AG04450 (cell line): ENCODE measurements around the gene TMEM50B. TPM values are rescaled to one million over a fixed set of nuclear protein-coding genes. Genes with fewer than 3 reads are reported as not detected.

Experiments
- CTCF ChIA-PET: fragments of 300-600, 350-600 bp; formaldehyde crosslinking; extraction: SDS; loops from one replicate; lab custom pipeline; 2022; ENCODE audit warnings: antibody characterized with exemption, inconsistent platforms; lab: Charles Lee
- POLR2A ChIA-PET: fragments of 350-600 bp; formaldehyde crosslinking; extraction: SDS; loops from one replicate; lab custom pipeline; 2021; ENCODE audit warnings: antibody characterized with exemption, inconsistent platforms; lab: Yijun Ruan, JAX
- DNase-seq: peaks from one replicate; pipeline ENCODE4 v3.0.0-alpha.2; 2011; ENCODE audit warnings: low read depth, low spot score
- H3K27ac ChIP-seq: one replicate; pipeline ENCODE4 v1.5.1; 2012; ENCODE audit warnings: low read depth, low read length, control low read depth
- H3K27me3 ChIP-seq: one replicate; pipeline ENCODE4 v1.6.0; 2012; ENCODE audit warnings: low read length; ENCODE audit not compliant: control insufficient read depth, insufficient read depth
- H3K4me3 ChIP-seq: 2 replicates; pipeline ENCODE4 v1.5.1; 2011; ENCODE audit warnings: mild to moderate bottlenecking, low read depth, low read length, control low read depth
- H3K9me3 ChIP-seq: 2 replicates; pipeline ENCODE4 v1.5.1; 2012; ENCODE audit warnings: low read length; ENCODE audit not compliant: control insufficient read depth, insufficient read depth
- polyA plus RNA-seq: library from polyadenylated mRNA; depleted of rRNA; stranded (reverse); fragments of >200 nt; gene quantifications from 2 replicates; pipeline ENCODE4 v1.2.3, GENCODE V29; 2011
- TF ChIP-seq, protein P1 (sequence below): IDR thresholded peaks from 2 replicates; pipeline ENCODE4 v1.5.1; 2011; ENCODE audit warnings: low read depth, low read length, control low read depth, inconsistent platforms

TMEM50B gene
- polyA plus RNA-seq, 1 experiment: 33.8 TPM

DNA sequence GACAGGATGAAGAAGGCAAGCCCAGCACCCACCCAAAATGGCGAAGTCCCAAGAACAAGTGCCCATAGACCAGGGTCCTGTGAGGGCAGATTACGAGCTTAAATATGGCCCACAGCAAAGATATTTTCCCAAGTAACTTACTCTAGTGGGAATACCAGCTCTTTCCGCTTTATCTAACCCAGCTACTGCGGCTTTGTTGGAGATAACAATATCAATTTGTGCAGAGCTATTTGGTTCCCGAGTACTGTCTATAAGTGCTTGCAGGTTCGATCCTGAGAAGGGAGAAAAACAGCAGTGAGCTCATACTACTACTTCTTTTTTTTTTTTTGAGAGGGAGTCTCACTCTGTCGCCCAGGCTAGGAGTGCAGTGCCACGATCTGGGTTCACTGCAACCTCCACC is 26.1 kb upstream of the TMEM50B start:
- no peak overlapping the region for H3K4me3 ChIP-seq
- TF ChIP-seq, protein P1, sequence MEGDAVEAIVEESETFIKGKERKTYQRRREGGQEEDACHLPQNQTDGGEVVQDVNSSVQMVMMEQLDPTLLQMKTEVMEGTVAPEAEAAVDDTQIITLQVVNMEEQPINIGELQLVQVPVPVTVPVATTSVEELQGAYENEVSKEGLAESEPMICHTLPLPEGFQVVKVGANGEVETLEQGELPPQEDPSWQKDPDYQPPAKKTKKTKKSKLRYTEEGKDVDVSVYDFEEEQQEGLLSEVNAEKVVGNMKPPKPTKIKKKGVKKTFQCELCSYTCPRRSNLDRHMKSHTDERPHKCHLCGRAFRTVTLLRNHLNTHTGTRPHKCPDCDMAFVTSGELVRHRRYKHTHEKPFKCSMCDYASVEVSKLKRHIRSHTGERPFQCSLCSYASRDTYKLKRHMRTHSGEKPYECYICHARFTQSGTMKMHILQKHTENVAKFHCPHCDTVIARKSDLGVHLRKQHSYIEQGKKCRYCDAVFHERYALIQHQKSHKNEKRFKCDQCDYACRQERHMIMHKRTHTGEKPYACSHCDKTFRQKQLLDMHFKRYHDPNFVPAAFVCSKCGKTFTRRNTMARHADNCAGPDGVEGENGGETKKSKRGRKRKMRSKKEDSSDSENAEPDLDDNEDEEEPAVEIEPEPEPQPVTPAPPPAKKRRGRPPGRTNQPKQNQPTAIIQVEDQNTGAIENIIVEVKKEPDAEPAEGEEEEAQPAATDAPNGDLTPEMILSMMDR: no peak
- no peak overlapping the region for H3K27ac ChIP-seq
- CTCF ChIA-PET: interaction anchor here (1.5 kb wide), 1 partner anchor 100 kb away, joined by 3 read pairs; no protein-coding TSS in a partner anchor
- POLR2A ChIA-PET: interaction anchor here (0.7 kb wide), 1 partner anchor 26 kb away, joined by 3 read pairs; no protein-coding TSS in a partner anchor
- no peaks in the 10 kb centered on the region for H3K27me3 ChIP-seq
- H3K9me3 ChIP-seq: no peaks in the 10 kb centered on the region
- DNase-seq: no peak

DNA sequence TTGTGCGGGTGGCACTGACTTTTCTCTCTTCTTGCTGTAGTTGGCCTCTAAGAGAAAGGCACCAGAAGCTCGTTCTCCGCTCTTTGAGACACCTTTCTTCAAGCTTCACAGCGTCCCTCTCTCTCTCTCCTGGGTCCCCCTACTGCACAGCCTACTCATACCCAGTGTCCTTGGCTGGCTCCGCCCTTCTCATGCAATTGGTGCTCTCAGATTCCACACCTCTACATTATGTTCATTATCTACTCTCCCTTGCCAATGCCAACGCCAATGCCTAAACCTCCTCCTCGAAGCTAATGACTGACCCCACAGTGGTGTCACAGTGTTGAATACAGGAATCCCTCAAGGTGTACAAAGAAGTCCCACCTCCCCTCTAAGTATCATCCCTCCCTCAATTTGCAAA is 16.6 kb upstream of the TMEM50B start:
- CTCF ChIA-PET: no interaction called here
- no peak for DNase-seq
- TF ChIP-seq, protein P1: no peak
- H3K4me3 ChIP-seq: no peak overlapping the region
- POLR2A ChIA-PET: no interaction called here
- peaks cover 8% of the 10 kb centered on the region for H3K27me3 ChIP-seq
- no peak overlapping the region for H3K27ac ChIP-seq
- H3K9me3 ChIP-seq: no peaks in the 10 kb centered on the region; the same call in 1 of the 2 replicates

DNA sequence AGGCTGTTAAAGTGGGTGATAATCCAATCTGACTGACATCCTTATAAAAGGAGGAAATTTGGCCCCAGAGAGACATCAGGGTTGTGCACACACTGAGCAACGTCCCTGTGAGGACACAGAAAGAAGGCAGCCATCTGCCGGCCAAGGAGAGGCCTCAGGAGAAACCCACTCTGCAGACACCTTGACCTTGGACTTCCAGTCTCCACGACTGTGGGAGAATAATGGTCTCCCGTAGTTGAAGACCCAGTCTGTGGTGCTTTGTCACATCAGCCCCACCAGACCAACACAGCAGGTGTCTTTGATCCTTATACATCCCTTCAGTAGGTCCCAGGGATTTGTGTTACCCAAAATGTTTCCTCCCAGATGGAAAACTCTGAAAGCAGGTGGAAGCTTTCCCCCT is 16.0 kb upstream of the TMEM50B start:
- POLR2A ChIA-PET: no interaction called here
- CTCF ChIA-PET: interaction anchor here (0.6 to 1.2 kb wide), 2 partner anchors 16 to 50 kb away, joined by 3 read pairs; partner anchors contain the start of gene TMEM50B
- no peaks in the 10 kb centered on the region; the same call in 1 of the 2 replicates for H3K9me3 ChIP-seq
- no peak for DNase-seq
- no peak overlapping the region for H3K4me3 ChIP-seq
- TF ChIP-seq, protein P1: no peak
- no peak overlapping the region for H3K27ac ChIP-seq
- peaks cover 8% of the 10 kb centered on the region for H3K27me3 ChIP-seq

DNA sequence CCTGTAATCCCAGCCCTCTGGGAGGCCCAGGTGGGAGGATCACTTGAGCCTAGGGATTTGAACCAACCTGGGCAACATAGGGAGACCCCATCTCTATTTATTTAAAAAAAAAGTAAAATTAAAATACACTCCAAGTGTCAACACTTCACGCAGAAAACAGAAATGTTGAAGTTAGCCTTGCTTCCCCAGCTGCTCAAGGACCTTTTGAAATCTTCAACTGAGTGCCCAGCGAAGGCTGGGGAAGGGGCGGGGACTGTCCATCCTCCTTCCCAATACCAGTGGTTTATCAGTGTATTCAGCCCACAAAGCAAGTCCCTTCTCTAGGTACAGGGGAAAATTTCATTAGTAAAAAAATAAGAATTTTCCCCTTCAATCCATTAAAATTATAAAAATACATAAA is 14.0 kb upstream of the TMEM50B start:
- Histone ChIP-seq H3K9me3 (no peaks in the 10 kb centered on the region; the same call in 1 of the 2 replicates), H3K27me3 (peaks cover 8% of the 10 kb centered on the region), H3K4me3 (no peak overlapping the region), H3K27ac (no peak overlapping the region)
- no peak for DNase-seq
- CTCF ChIA-PET: no interaction called here
- POLR2A ChIA-PET: interaction anchor here (0.6 kb wide), 1 partner anchor 40 kb away, joined by 8 read pairs; no protein-coding TSS in a partner anchor
- TF ChIP-seq, protein P1: no peak

DNA sequence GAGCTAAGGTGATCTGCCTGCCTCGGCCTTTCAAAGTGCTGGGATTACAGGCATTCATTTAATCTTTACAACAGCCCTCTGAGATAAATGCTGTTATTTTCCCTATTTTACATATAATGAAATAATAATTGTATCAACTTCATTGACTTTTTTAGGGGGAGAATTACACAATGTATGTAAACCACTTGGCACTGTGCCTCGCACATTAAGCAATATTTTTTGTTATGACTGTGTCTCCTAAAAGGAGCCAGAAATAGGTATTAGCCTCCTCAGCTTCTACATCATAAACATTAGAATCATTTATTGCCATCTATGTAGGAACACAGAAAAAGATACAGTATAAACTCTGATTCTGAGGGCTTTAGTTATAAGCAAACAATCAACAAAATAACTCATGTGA is 12.8 kb upstream of the TMEM50B start:
- CTCF ChIA-PET: no interaction called here
- no peaks in the 10 kb centered on the region; the same call in 1 of the 2 replicates for H3K9me3 ChIP-seq
- DNase-seq: no peak
- no peak overlapping the region for H3K4me3 ChIP-seq
- TF ChIP-seq, protein P1: no peak
- POLR2A ChIA-PET: interaction anchor here (0.6 kb wide), 1 partner anchor 13 kb away, joined by 3 read pairs; the partner anchor contains the start of gene TMEM50B
- peaks cover 8% of the 10 kb centered on the region for H3K27me3 ChIP-seq
- no peak overlapping the region for H3K27ac ChIP-seq
